Measurements from ENCODE around the gene NABP1. TPM values are rescaled to one million over a fixed set of nuclear protein-coding genes. Genes with fewer than 3 reads are reported as not detected.
"Not testable (repeated sequence)": the region's sequence is repeated elsewhere in the genome, so short reads cannot be mapped to it uniquely, and the experiment has no call there.

The NABP1 gene
- total RNA-seq, 2 experiments from 2014 or later, result 52.4 to 53.9 TPM

- Mint-ChIP-seq H3K27ac (peak overlapping the region; percentile 91), H3K9me3 (ENCODE audit: low read depth) (no peaks in the 10 kb centered on the region), H3K4me3 (peak overlapping the region; percentile 15), H3K36me3 (ENCODE audit: low read depth) (no peaks in the 10 kb centered on the region), H3K27me3 (no peaks in the 10 kb centered on the region), H3K4me1 (peaks cover 59% of the 10 kb centered on the region)
- CTCF ChIA-PET, result interaction anchor here (0.6 to 3.0 kb wide), 21 partner anchors 10 to 79 kb away, joined by 3 to 20 read pairs (median 4); partner anchors contain the start of gene NABP1
- ATAC-seq (peak; percentile 85), DNase-seq (no peak)
- POLR2A ChIA-PET, result interaction anchor here (0.6 to 2.6 kb wide), 8 partner anchors 15 to 66 kb away, joined by 3 to 27 read pairs (median 8); partner anchors contain the start of gene NABP1
- intact Hi-C loops (cut with DNase I, micrococcal nuclease), result loop anchor here (1.0 to 10.0 kb wide), 9 partner anchors 13 to 1853 kb away; partner anchors contain the start of genes ORMDL1 (in 1 of the 2) and PMS1 (in 1 of the 2)
These were observed 40.5 kb upstream of the NABP1 start for GRCh38 chr2:191637182-191638078.

GRCh38 chr2:191638079-191638801 lies 39.7 kb upstream of the NABP1 start:
- Mint-ChIP-seq H3K9me3 (ENCODE audit: low read depth) (no peaks in the 10 kb centered on the region), H3K4me3 (peak overlapping the region; percentile 15), H3K27ac (peak overlapping the region; percentile 91), H3K27me3 (no peaks in the 10 kb centered on the region), H3K4me1 (peaks cover 65% of the 10 kb centered on the region), H3K36me3 (ENCODE audit: low read depth) (no peaks in the 10 kb centered on the region)
- intact Hi-C loops (cut with DNase I, micrococcal nuclease), result loop anchor here (1.0 to 10.0 kb wide), 3 partner anchors 39 to 1853 kb away; partner anchors contain the start of genes ORMDL1 (in 1 of the 2) and PMS1 (in 1 of the 2)
- CTCF ChIA-PET, result interaction anchor here (0.6 to 3.0 kb wide), 21 partner anchors 9 to 80 kb away, joined by 3 to 20 read pairs (median 4); partner anchors contain the start of gene NABP1
- POLR2A ChIA-PET, result interaction anchor here (0.7 to 2.6 kb wide), 7 partner anchors 16 to 444 kb away, joined by 3 to 27 read pairs (median 9); partner anchors contain the start of gene NABP1
- peak; percentile 7 for ATAC-seq
- DNase-seq, result peak; percentile 24

DNA sequence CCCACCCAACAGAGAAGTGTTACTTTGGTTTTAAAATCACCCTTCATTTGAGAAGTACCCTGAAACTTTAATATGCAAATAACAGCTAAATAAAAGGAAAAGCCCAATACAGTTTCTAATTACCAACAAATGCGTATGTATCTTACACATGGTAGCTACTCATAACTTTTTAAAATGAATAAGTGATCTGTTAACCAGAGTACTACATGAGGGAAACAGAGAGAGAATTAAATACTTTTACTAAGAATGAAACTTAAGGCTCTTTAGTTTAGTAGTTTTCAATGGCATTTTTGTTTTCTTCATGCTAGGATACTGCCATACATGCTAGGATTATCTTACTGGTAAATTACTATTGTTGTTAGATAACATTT lies 39.1 kb upstream of the NABP1 start:
- ChIA-PET POLR2A (interaction anchor here (0.9 to 2.6 kb wide), 6 partner anchors 16 to 445 kb away, joined by 3 to 27 read pairs (median 10); partner anchors contain the start of gene NABP1), CTCF (interaction anchor here (0.6 to 3.0 kb wide), 15 partner anchors 9 to 1071 kb away, joined by 3 to 20 read pairs (median 5); no protein-coding TSS in a partner anchor)
- no peak for DNase-seq
- ATAC-seq, result peak; percentile 25
- no peaks in the 10 kb centered on the region for H3K27me3 Mint-ChIP-seq
- H3K4me1 Mint-ChIP-seq, result peaks cover 65% of the 10 kb centered on the region
- H3K36me3 Mint-ChIP-seq (ENCODE audit: low read depth), result no peaks in the 10 kb centered on the region
- intact Hi-C loops (cut with DNase I, micrococcal nuclease), result loop anchor here (1.0 to 10.0 kb wide), 4 partner anchors 39 to 1854 kb away; partner anchors contain the start of genes ORMDL1 (in 1 of the 2) and PMS1 (in 1 of the 2)
- no peaks in the 10 kb centered on the region for H3K9me3 Mint-ChIP-seq (ENCODE audit: low read depth)
- H3K27ac Mint-ChIP-seq, result peak overlapping the region; percentile 91
- no peak overlapping the region for H3K4me3 Mint-ChIP-seq

GRCh38 chr2:191641609-191642008 lies 36.3 kb upstream of the NABP1 start:
- intact Hi-C loops (cut with DNase I, micrococcal nuclease), result loop anchor here in 1 of 2 experiments (2.0 kb wide), 1 partner anchor 99 kb away; no protein-coding TSS in a partner anchor
- no peak for ATAC-seq
- Mint-ChIP-seq H3K27me3 (no peaks in the 10 kb centered on the region), H3K4me1 (peaks cover 52% of the 10 kb centered on the region), H3K9me3 (ENCODE audit: low read depth) (no peaks in the 10 kb centered on the region), H3K4me3 (no peak overlapping the region), H3K36me3 (ENCODE audit: low read depth) (no peaks in the 10 kb centered on the region), H3K27ac (no peak overlapping the region)
- POLR2A ChIA-PET, result no interaction called here
- no peak for DNase-seq
- CTCF ChIA-PET, result interaction anchor here (0.7 to 2.3 kb wide), 4 partner anchors 12 to 44 kb away, joined by 3 to 4 read pairs (median 4); no protein-coding TSS in a partner anchor

DNA sequence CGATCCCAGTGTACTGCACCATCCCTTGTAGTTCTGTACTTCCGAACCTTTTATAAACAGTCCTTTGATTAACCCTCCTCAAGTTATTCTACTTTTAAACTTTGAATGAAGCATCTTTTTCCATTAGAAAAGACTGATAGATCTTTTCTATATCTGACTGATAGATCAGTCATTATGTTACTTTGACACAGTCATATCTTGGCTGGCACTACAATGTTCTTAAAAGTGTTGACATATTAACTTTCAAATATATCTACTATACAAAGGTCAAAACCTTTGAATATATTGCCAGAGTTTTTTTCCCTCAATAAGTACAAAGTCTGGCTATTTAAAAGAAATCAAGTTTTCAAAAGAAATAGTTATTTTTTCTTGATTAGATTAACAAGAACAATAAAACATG lies 35.4 kb upstream of the NABP1 start:
- intact Hi-C loops (cut with DNase I, micrococcal nuclease), result loop anchor here in 1 of 2 experiments (2.0 kb wide), 1 partner anchor 98 kb away; no protein-coding TSS in a partner anchor
- no peaks in the 10 kb centered on the region for H3K36me3 Mint-ChIP-seq (ENCODE audit: low read depth)
- H3K4me1 Mint-ChIP-seq, result peaks cover 42% of the 10 kb centered on the region
- ChIA-PET CTCF (interaction anchor here (0.7 kb wide), 1 partner anchor 80 kb away, joined by 3 read pairs; no protein-coding TSS in a partner anchor), POLR2A (interaction anchor here (0.6 kb wide), 1 partner anchor 275 kb away, joined by 3 read pairs; no protein-coding TSS in a partner anchor)
- no peaks in the 10 kb centered on the region for H3K9me3 Mint-ChIP-seq (ENCODE audit: low read depth)
- peak; percentile 37 for ATAC-seq
- H3K4me3 Mint-ChIP-seq, result no peak overlapping the region
- no peak for DNase-seq
- no peaks in the 10 kb centered on the region for H3K27me3 Mint-ChIP-seq
- H3K27ac Mint-ChIP-seq, result peak overlapping the region; percentile 35

GRCh38 chr2:191643429-191643828 lies 34.5 kb upstream of the NABP1 start:
- no peaks in the 10 kb centered on the region for H3K27me3 Mint-ChIP-seq
- intact Hi-C loops (cut with DNase I, micrococcal nuclease), result loop anchor here in 1 of 2 experiments (2.0 kb wide), 1 partner anchor 97 kb away; no protein-coding TSS in a partner anchor
- no peaks in the 10 kb centered on the region for H3K9me3 Mint-ChIP-seq (ENCODE audit: low read depth)
- DNase-seq, result no peak
- no peak for ATAC-seq
- ChIA-PET POLR2A (interaction anchor here (0.6 to 1.6 kb wide), 3 partner anchors 33 to 274 kb away, joined by 3 to 4 read pairs (median 3); partner anchors contain the start of gene NABP1), CTCF (interaction anchor here (0.5 to 1.2 kb wide), 4 partner anchors 77 to 593 kb away, joined by 3 read pairs; no protein-coding TSS in a partner anchor)
- peaks cover 33% of the 10 kb centered on the region for H3K4me1 Mint-ChIP-seq
- H3K27ac Mint-ChIP-seq, result no peak overlapping the region
- H3K4me3 Mint-ChIP-seq, result no peak overlapping the region
- no peaks in the 10 kb centered on the region for H3K36me3 Mint-ChIP-seq (ENCODE audit: low read depth)

GRCh38 chr2:191644613-191645012 lies 33.3 kb upstream of the NABP1 start:
- H3K27ac Mint-ChIP-seq; DNase-seq; H3K36me3 Mint-ChIP-seq (ENCODE audit: low read depth); H3K9me3 Mint-ChIP-seq (ENCODE audit: low read depth); H3K4me3 Mint-ChIP-seq; intact Hi-C loops (cut with DNase I, micrococcal nuclease); H3K27me3 Mint-ChIP-seq; POLR2A ChIA-PET; ATAC-seq: not testable (repeated sequence)
- CTCF ChIA-PET, result interaction anchor here (1.2 to 1.3 kb wide), 2 partner anchors 27 to 47 kb away, joined by 3 to 4 read pairs; no protein-coding TSS in a partner anchor
- peaks cover 25% of the 10 kb centered on the region for H3K4me1 Mint-ChIP-seq

DNA sequence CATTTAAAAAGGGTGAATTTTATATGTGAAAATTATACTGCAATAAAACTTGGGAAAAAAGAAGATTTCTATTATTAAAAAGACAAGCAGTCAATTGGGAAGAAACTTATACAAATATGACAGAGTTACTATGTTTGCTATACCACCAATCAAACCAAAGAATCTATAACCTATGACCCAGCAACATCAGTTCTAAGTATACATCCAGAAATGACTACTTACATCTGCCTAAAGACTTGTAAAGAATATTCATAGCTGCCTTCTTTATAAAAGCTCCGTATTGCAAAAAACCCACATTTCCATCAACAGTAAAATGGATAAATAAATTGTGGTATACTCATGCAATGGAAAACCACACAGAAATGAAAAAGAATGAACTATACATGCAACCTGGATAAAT lies 32.9 kb upstream of the NABP1 start:
- CTCF ChIA-PET, result interaction anchor here (0.5 to 1.3 kb wide), 3 partner anchors 27 to 47 kb away, joined by 3 to 4 read pairs (median 3); no protein-coding TSS in a partner anchor
- H3K36me3 Mint-ChIP-seq (ENCODE audit: low read depth), result no peaks in the 10 kb centered on the region
- DNase-seq (no peak), ATAC-seq (no peak)
- POLR2A ChIA-PET, result no interaction called here
- no peaks in the 10 kb centered on the region for H3K27me3 Mint-ChIP-seq
- peaks cover 25% of the 10 kb centered on the region for H3K4me1 Mint-ChIP-seq
- no peaks in the 10 kb centered on the region for H3K9me3 Mint-ChIP-seq (ENCODE audit: low read depth)
- no peak overlapping the region for H3K27ac Mint-ChIP-seq
- intact Hi-C loops (cut with DNase I, micrococcal nuclease), result no loop called here
- H3K4me3 Mint-ChIP-seq, result no peak overlapping the region

- no peak overlapping the region for H3K4me3 Mint-ChIP-seq
- DNase-seq (no peak), ATAC-seq (no peak)
- peaks cover 22% of the 10 kb centered on the region for H3K4me1 Mint-ChIP-seq
- intact Hi-C loops (cut with DNase I, micrococcal nuclease), result no loop called here
- no peaks in the 10 kb centered on the region for H3K36me3 Mint-ChIP-seq (ENCODE audit: low read depth)
- H3K9me3 Mint-ChIP-seq (ENCODE audit: low read depth), result no peaks in the 10 kb centered on the region
- CTCF ChIA-PET, result interaction anchor here (0.5 to 1.2 kb wide), 2 partner anchors 28 to 34 kb away, joined by 3 read pairs; no protein-coding TSS in a partner anchor
- H3K27me3 Mint-ChIP-seq, result no peaks in the 10 kb centered on the region
- no peak overlapping the region for H3K27ac Mint-ChIP-seq
- POLR2A ChIA-PET, result no interaction called here
These were observed 32.3 kb upstream of the NABP1 start for GRCh38 chr2:191645434-191646162.
